Loucy (cell line): ENCODE measurements around the gene ARID1B.

ENCODE experiments used
- H2AFZ ChIP-seq: fragments of 200-600 bp; sonication (generic); 2 replicates; pipeline ENCODE4 v1.6.0; 2016; ENCODE audit warnings: antibody characterized with exemption, mild to moderate bottlenecking, low read length, moderate library complexity
- H3F3A ChIP-seq: fragments of 200-600 bp; 2 replicates; pipeline ENCODE4 v1.6.0; 2016; ENCODE audit warnings: antibody characterized with exemption, low read depth, mild to moderate bottlenecking
- H3K27me3 ChIP-seq: fragments of 200-600 bp; sonication (generic); 2 replicates; pipeline ENCODE4 v1.6.1; 2014; ENCODE audit warnings: low read length, mild to moderate bottlenecking; ENCODE audit not compliant: insufficient read depth, poor library complexity, severe bottlenecking
- H3K36me3 ChIP-seq: fragments of 200-600 bp; sonication (generic); 2 replicates; pipeline ENCODE4 v1.6.1; 2016; ENCODE audit warnings: low read length; ENCODE audit not compliant: insufficient read depth
- H3K4me1 ChIP-seq: fragments of 200-600 bp; sonication (generic); 2 replicates; pipeline ENCODE4 v1.5.1; 2014; ENCODE audit warnings: low read length, mild to moderate bottlenecking; ENCODE audit not compliant: insufficient read depth, poor library complexity, severe bottlenecking
- H3K4me2 ChIP-seq: fragments of 200-600 bp; sonication (generic); 2 replicates; pipeline ENCODE4 v1.6.0; 2014; ENCODE audit warnings: antibody characterized with exemption, low read length, low read depth, mild to moderate bottlenecking; ENCODE audit not compliant: poor library complexity, severe bottlenecking
- H3K4me3 ChIP-seq: fragments of 200-600 bp; sonication (generic); 2 replicates; pipeline ENCODE4 v1.5.1; 2014; ENCODE audit warnings: low read length, mild to moderate bottlenecking, mixed read lengths; ENCODE audit not compliant: poor library complexity, severe bottlenecking
- H3K79me2 ChIP-seq: fragments of 200-600 bp; sonication (generic); 2 replicates; pipeline ENCODE4 v1.6.1; 2014; ENCODE audit warnings: low read length; ENCODE audit not compliant: insufficient read depth
- H3K9ac ChIP-seq: fragments of 200-600 bp; sonication (generic); 2 replicates; pipeline ENCODE4 v1.6.0; 2014; ENCODE audit warnings: mild to moderate bottlenecking, low read depth, low read length, moderate library complexity; ENCODE audit not compliant: poor library complexity, severe bottlenecking
- H3K9me2 ChIP-seq: fragments of 200-600 bp; sonication (generic); replicated peaks from 2 replicates; pipeline ENCODE4 v1.6.1; 2016; ENCODE audit warnings: low read depth, low read length, mixed read lengths
- H3K9me3 ChIP-seq: fragments of 200-600 bp; sonication (generic); 2 replicates; pipeline ENCODE4 v1.6.1; 2014; ENCODE audit warnings: mild to moderate bottlenecking, antibody characterized with exemption, low read length, low read depth; ENCODE audit not compliant: insufficient read depth
- H4K20me1 ChIP-seq: fragments of 200-600 bp; sonication (generic); 2 replicates; pipeline ENCODE4 v1.6.0; 2014; ENCODE audit warnings: antibody characterized with exemption, low read length, mild to moderate bottlenecking; ENCODE audit not compliant: insufficient read depth, poor library complexity, severe bottlenecking
- CTCF ChIP-seq: fragments of 200-600 bp; sonication (generic); conservative IDR thresholded peaks from 2 replicates; pipeline ENCODE4 v1.5.1; 2014; ENCODE audit warnings: mild to moderate bottlenecking, antibody characterized with exemption, low read length
- EZH2phosphoT487 ChIP-seq: fragments of 200-600 bp; IDR thresholded peaks from 2 replicates; pipeline ENCODE4 v1.6.1; 2018; ENCODE audit warnings: antibody characterized with exemption, mild to moderate bottlenecking, moderate library complexity, borderline replicate concordance

The ARID1B gene

GRCh38 chr6:157021344-157021992 is 244.3 kb downstream of the ARID1B start:
- Histone ChIP-seq H3K4me3 (peak overlapping the region; percentile 86), H3K9me2 (no peaks in the 10 kb centered on the region), H3K27me3 (no peaks in the 10 kb centered on the region), H3K4me1 (peaks cover 38% of the 10 kb centered on the region), H3K4me2 (peak overlapping the region; percentile 90), H3K9ac (peak overlapping the region; percentile 91), H3K9me3 (no peaks in the 10 kb centered on the region), H4K20me1 (peaks cover 56% of the 10 kb centered on the region), H3K36me3 (no peaks in the 10 kb centered on the region), H3K79me2 (peaks cover 81% of the 10 kb centered on the region), H3F3A (no peaks in the 10 kb centered on the region), H2AFZ (peak overlapping the region; percentile 88)
- TF ChIP-seq CTCF (peak; percentile 44), EZH2phosphoT487 (no peak)

- Histone ChIP-seq H3K79me2 (peaks cover 80% of the 10 kb centered on the region), H3K9me3 (no peaks in the 10 kb centered on the region), H4K20me1 (peaks cover 61% of the 10 kb centered on the region), H2AFZ (peak overlapping the region; percentile 88), H3K36me3 (no peaks in the 10 kb centered on the region), H3K4me2 (peak overlapping the region; percentile 90), H3K4me3 (peak overlapping the region; percentile 86), H3K9me2 (no peaks in the 10 kb centered on the region), H3K4me1 (peaks cover 38% of the 10 kb centered on the region), H3K27me3 (no peaks in the 10 kb centered on the region), H3K9ac (peak overlapping the region; percentile 91), H3F3A (no peaks in the 10 kb centered on the region)
- TF ChIP-seq CTCF (no peak), EZH2phosphoT487 (no peak)
Observed at GRCh38 chr6:157021993-157022740, 245.0 kb downstream of the ARID1B start.

- Histone ChIP-seq H3K4me2 (no peak overlapping the region), H3K4me1 (peaks cover 33% of the 10 kb centered on the region), H2AFZ (no peak overlapping the region), H3F3A (no peaks in the 10 kb centered on the region), H3K36me3 (no peaks in the 10 kb centered on the region), H4K20me1 (peaks cover 49% of the 10 kb centered on the region), H3K9ac (no peak overlapping the region), H3K4me3 (no peak overlapping the region), H3K9me2 (no peaks in the 10 kb centered on the region), H3K27me3 (no peaks in the 10 kb centered on the region), H3K9me3 (no peaks in the 10 kb centered on the region), H3K79me2 (peaks cover 80% of the 10 kb centered on the region)
- no peak for TF ChIP-seq EZH2phosphoT487
- no peak for TF ChIP-seq CTCF
Observed at GRCh38 chr6:157023958-157024357, 246.8 kb downstream of the ARID1B start.
